HepG2 (cell line): ENCODE results near the gene BAHCC1. TPM values are rescaled to one million over a fixed set of nuclear protein-coding genes. Genes with fewer than 3 reads are reported as not detected.

Source experiments
- BHLHE40 ChIP-seq: IDR thresholded peaks from 2 replicates; pipeline ENCODE4 v1.6.1; 2011; ENCODE audit warnings: low read length, improper control_type of control experiment
- CENPX ChIP-seq: sonication (generic); formaldehyde crosslinking; IDR thresholded peaks from 2 replicates; pipeline ENCODE4 v1.9.0; 2021; ENCODE audit warnings: mild to moderate bottlenecking, missing genetic modification reagents, moderate library complexity
- DNMT1 ChIP-seq: sonication (generic); formaldehyde crosslinking; IDR thresholded peaks from 2 replicates; pipeline ENCODE4 v1.5.1; 2020; ENCODE audit warnings: mild to moderate bottlenecking, missing genetic modification reagents
- DR1 ChIP-seq: sonication (generic); formaldehyde crosslinking; IDR thresholded peaks from 2 replicates; pipeline ENCODE4 v1.8.0; 2021; ENCODE audit warnings: mild to moderate bottlenecking, missing genetic modification reagents, inconsistent platforms
- EHMT2 ChIP-seq: fragments of 200-600 bp; sonication (generic); IDR thresholded peaks from 2 replicates; pipeline ENCODE4 v1.7.0; 2017; ENCODE audit warnings: antibody characterized with exemption, low read depth, low read length, borderline replicate concordance
- GPN1 ChIP-seq: sonication (generic); formaldehyde crosslinking; IDR thresholded peaks from 2 replicates; pipeline ENCODE4 v1.5.1; 2020; ENCODE audit warnings: missing genetic modification reagents, borderline replicate concordance
- KLF16 ChIP-seq, 2 experiments: sonication (generic) in 1 of 2; formaldehyde crosslinking in 1 of 2; IDR thresholded peaks; 2 replicates each; pipeline versions ENCODE4 v1.6.1 to v1.8.0; 2016 to 2023; ENCODE audit warnings: missing genetic modification reagents in 2 of 2, missing compliant biosample characterization in 1 of 2
- MATR3 ChIP-seq: sonication (generic); formaldehyde crosslinking; IDR thresholded peaks from 2 replicates; pipeline ENCODE4 v1.4.0; 2020; ENCODE audit warnings: missing genetic modification reagents
- MTA3 ChIP-seq: sonication (generic); formaldehyde crosslinking; IDR thresholded peaks from 2 replicates; pipeline ENCODE4 v1.4.0; 2020; ENCODE audit warnings: missing genetic modification reagents
- MYC ChIP-seq: sonication (generic); formaldehyde crosslinking; IDR thresholded peaks from 2 replicates; pipeline ENCODE4 v1.9.0; 2021; ENCODE audit warnings: missing genetic modification reagents, borderline replicate concordance
- NFATC3 ChIP-seq: sonication (generic); formaldehyde crosslinking; IDR thresholded peaks from 2 replicates; pipeline ENCODE4 v1.5.1; 2020; ENCODE audit warnings: mild to moderate bottlenecking, missing genetic modification reagents
- NPAS2 ChIP-seq: sonication (generic); formaldehyde crosslinking; IDR thresholded peaks from 2 replicates; pipeline ENCODE4 v1.8.0; 2022; ENCODE audit warnings: mild to moderate bottlenecking, missing genetic modification reagents, borderline replicate concordance
- SRY ChIP-seq: sonication (generic); formaldehyde crosslinking; IDR thresholded peaks from 2 replicates; pipeline ENCODE4 v1.8.0; 2022; ENCODE audit warnings: mild to moderate bottlenecking, missing genetic modification reagents
- ZNF441 ChIP-seq: sonication (generic); formaldehyde crosslinking; IDR thresholded peaks from 2 replicates; pipeline ENCODE4 v1.7.0; 2021; ENCODE audit warnings: missing genetic modification reagents, borderline replicate concordance
- ZNF589 ChIP-seq: sonication (generic); formaldehyde crosslinking; conservative IDR thresholded peaks from 2 replicates; pipeline ENCODE4 v1.8.0; 2022; ENCODE audit warnings: mild to moderate bottlenecking, moderate library complexity, missing genetic modification reagents
- ZNF670 ChIP-seq: sonication (generic); formaldehyde crosslinking; IDR thresholded peaks from 2 replicates; pipeline ENCODE4 v1.8.0; 2022; ENCODE audit warnings: mild to moderate bottlenecking, missing genetic modification reagents, borderline replicate concordance
- polyA plus RNA-seq, 8 experiments: library from polyadenylated mRNA; depleted of rRNA in 3 of 8; stranded (reverse) in 7 of 8; unstranded in 1 of 8; fragments of >200 nt; fragmentation: Illumina TruSeq in 4 of 8; extraction: Trizol in 4 of 8; gene quantifications; 2 replicates each; pipeline versions ENCODE4 v1.2.1 to v1.2.3, GENCODE V29; 2011 to 2016; ENCODE audit warnings: low read depth in 4 of 8, missing spikeins in 1 of 8, mixed read lengths in 1 of 8; ENCODE audit not compliant: insufficient read depth in 1 of 8
- total RNA-seq, 5 experiments: library from RNA; depleted of rRNA; stranded (reverse); fragments of >200 nt; fragmentation: Illumina TruSeq; extraction: Trizol; gene quantifications; 2 replicates each; pipeline ENCODE4 v1.2.3, GENCODE V29; 2016; ENCODE audit warnings: low read depth in 1 of 5
- TF ChIP-seq, protein P1 (sequence below): sonication (generic); formaldehyde crosslinking; IDR thresholded peaks from 2 replicates; pipeline ENCODE4 v1.9.0; 2021; ENCODE audit warnings: missing genetic modification reagents, mild to moderate bottlenecking, borderline replicate concordance
- TF ChIP-seq, protein P2 (sequence below): sonication (generic); formaldehyde crosslinking; IDR thresholded peaks from 2 replicates; pipeline ENCODE4 v1.4.0; 2020; ENCODE audit warnings: missing genetic modification reagents, borderline replicate concordance
- TF ChIP-seq, protein P3 (sequence below): sonication (generic); formaldehyde crosslinking; IDR thresholded peaks from 2 replicates; pipeline ENCODE4 v1.4.0; 2020; ENCODE audit warnings: mild to moderate bottlenecking, missing genetic modification reagents
- TF ChIP-seq, protein P4 (sequence below): IDR thresholded peaks from 2 replicates; pipeline ENCODE4 v1.6.1; 2016; ENCODE audit warnings: low read depth, borderline replicate concordance
- TF ChIP-seq, protein P5 (sequence below): IDR thresholded peaks from 2 replicates; pipeline ENCODE4 v1.6.1; 2012; ENCODE audit warnings: low read depth, low read length, improper control_type of control experiment
- TF ChIP-seq, protein P6 (sequence below): sonication (generic); formaldehyde crosslinking; IDR thresholded peaks from 2 replicates; pipeline ENCODE4 v1.4.0; 2020; ENCODE audit warnings: missing genetic modification reagents; ENCODE audit errors: not compliant biosample characterization

BAHCC1 gene
- total and polyA plus RNA-seq, 2 of the 13 experiments (the other 11 are each of a cell fraction or from before 2014, with no cell fraction given) = 1.4 to 1.7 TPM

DNA sequence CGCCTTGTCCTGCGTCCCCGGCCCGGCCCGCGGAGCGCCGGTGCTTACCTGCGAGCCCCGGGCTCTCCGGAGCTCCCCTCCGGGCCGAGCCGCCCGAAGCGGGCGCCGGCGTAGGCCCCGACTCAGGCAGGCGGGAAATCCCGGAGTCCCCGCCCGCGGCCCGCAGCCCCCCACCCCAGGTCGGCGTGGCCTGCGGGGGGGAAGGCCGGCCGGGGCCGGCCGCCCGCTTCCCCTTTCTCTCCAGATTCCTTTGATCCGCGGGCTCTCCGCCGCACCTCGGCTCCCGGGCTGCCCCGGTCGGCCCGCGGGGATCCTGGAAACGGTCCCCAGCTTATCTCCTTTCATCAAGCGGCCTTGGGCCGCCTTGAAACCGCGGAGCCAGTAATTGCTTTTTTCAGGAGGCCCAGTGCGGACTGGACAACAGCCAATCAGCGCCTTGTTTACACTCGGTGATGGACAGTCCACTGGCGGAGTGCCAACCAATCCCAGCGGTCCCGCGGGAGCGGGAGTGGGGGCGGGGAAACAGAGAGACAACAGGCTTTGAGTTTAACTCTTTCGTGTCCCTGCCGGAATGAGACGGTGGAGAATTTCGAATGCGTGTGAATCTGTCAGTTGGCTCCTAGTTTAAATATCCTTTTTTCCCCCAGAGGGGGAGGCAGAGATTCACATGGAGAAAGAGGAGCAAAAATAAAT is 1.4 kb upstream of the BAHCC1 start (continued):
- TF ChIP-seq, protein P1, sequence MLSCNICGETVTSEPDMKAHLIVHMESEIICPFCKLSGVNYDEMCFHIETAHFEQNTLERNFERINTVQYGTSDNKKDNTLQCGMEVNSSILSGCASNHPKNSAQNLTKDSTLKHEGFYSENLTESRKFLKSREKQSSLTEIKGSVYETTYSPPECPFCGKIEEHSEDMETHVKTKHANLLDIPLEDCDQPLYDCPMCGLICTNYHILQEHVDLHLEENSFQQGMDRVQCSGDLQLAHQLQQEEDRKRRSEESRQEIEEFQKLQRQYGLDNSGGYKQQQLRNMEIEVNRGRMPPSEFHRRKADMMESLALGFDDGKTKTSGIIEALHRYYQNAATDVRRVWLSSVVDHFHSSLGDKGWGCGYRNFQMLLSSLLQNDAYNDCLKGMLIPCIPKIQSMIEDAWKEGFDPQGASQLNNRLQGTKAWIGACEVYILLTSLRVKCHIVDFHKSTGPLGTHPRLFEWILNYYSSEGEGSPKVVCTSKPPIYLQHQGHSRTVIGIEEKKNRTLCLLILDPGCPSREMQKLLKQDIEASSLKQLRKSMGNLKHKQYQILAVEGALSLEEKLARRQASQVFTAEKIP (CRISPR knock-in tag) = no peak
- TF ChIP-seq DR1 (CRISPR knock-in tag) = peak; percentile 70; the same call in 1 of the 2 replicates
- no peak for TF ChIP-seq DNMT1 (CRISPR knock-in tag)
- TF ChIP-seq, protein P2, sequence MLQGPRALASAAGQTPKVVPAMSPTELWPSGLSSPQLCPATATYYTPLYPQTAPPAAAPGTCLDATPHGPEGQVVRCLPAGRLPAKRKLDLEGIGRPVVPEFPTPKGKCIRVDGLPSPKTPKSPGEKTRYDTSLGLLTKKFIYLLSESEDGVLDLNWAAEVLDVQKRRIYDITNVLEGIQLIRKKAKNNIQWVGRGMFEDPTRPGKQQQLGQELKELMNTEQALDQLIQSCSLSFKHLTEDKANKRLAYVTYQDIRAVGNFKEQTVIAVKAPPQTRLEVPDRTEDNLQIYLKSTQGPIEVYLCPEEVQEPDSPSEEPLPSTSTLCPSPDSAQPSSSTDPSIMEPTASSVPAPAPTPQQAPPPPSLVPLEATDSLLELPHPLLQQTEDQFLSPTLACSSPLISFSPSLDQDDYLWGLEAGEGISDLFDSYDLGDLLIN (CRISPR knock-in tag) = no peak; the same call in 1 of the 2 replicates
- peak in 1 of 2 experiments; percentile 96; a peak in 2 of 4 replicates for TF ChIP-seq KLF16 (CRISPR knock-in tag; IDR thresholded peaks at IDR 0.05)
- TF ChIP-seq MATR3 (CRISPR knock-in tag) = no peak
- 0 out of 2 replicates have a peak, but pooled peaks have one; percentile 50 for TF ChIP-seq NFATC3 (CRISPR knock-in tag)
- TF ChIP-seq CENPX (CRISPR knock-in tag) = no peak
- no peak for TF ChIP-seq EHMT2
- TF ChIP-seq NPAS2 = no peak
- TF ChIP-seq MTA3 (CRISPR knock-in tag) = no peak
- TF ChIP-seq, protein P3, sequence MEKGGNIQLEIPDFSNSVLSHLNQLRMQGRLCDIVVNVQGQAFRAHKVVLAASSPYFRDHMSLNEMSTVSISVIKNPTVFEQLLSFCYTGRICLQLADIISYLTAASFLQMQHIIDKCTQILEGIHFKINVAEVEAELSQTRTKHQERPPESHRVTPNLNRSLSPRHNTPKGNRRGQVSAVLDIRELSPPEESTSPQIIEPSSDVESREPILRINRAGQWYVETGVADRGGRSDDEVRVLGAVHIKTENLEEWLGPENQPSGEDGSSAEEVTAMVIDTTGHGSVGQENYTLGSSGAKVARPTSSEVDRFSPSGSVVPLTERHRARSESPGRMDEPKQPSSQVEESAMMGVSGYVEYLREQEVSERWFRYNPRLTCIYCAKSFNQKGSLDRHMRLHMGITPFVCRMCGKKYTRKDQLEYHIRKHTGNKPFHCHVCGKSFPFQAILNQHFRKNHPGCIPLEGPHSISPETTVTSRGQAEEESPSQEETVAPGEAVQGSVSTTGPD (CRISPR knock-in tag) = no peak
- TF ChIP-seq ZNF589 (CRISPR knock-in tag) = no peak
- TF ChIP-seq, protein P4, sequence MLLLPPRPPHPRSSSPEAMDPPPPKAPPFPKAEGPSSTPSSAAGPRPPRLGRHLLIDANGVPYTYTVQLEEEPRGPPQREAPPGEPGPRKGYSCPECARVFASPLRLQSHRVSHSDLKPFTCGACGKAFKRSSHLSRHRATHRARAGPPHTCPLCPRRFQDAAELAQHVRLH (CRISPR knock-in tag) = peak; percentile 71; the same call in 1 of the 2 replicates
- TF ChIP-seq, protein P5, sequence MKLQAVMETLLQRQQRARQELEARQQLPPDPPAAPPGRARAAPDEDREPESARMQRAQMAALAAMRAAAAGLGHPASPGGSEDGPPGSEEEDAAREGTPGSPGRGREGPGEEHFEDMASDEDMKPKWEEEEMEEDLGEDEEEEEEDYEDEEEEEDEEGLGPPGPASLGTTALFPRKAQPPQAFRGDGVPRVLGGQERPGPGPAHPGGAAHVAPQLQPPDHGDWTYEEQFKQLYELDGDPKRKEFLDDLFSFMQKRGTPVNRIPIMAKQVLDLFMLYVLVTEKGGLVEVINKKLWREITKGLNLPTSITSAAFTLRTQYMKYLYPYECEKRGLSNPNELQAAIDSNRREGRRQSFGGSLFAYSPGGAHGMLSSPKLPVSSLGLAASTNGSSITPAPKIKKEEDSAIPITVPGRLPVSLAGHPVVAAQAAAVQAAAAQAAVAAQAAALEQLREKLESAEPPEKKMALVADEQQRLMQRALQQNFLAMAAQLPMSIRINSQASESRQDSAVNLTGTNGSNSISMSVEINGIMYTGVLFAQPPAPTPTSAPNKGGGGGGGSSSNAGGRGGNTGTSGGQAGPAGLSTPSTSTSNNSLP = peak; percentile 28; the same call in 1 of the 2 replicates
- no peak for TF ChIP-seq ZNF441
- TF ChIP-seq SRY (CRISPR knock-in tag) = no peak
- peak; percentile 79 for TF ChIP-seq ZNF670 (CRISPR knock-in tag)
- peak; percentile 40; the same call in 1 of the 2 replicates for TF ChIP-seq MYC
- TF ChIP-seq GPN1 (CRISPR knock-in tag) = no peak
- peak; percentile 63 for TF ChIP-seq BHLHE40
- TF ChIP-seq, protein P6, sequence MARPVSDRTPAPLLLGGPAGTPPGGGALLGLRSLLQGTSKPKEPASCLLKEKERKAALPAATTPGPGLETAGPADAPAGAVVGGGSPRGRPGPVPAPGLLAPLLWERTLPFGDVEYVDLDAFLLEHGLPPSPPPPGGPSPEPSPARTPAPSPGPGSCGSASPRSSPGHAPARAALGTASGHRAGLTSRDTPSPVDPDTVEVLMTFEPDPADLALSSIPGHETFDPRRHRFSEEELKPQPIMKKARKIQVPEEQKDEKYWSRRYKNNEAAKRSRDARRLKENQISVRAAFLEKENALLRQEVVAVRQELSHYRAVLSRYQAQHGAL (CRISPR knock-in tag) = no peak
